ENCODE data around the gene C3orf80.
"Not testable (repeated sequence)": the region's sequence is repeated elsewhere in the genome, so short reads cannot be mapped to it uniquely, and the experiment has no call there.

The C3orf80 gene

DNA sequence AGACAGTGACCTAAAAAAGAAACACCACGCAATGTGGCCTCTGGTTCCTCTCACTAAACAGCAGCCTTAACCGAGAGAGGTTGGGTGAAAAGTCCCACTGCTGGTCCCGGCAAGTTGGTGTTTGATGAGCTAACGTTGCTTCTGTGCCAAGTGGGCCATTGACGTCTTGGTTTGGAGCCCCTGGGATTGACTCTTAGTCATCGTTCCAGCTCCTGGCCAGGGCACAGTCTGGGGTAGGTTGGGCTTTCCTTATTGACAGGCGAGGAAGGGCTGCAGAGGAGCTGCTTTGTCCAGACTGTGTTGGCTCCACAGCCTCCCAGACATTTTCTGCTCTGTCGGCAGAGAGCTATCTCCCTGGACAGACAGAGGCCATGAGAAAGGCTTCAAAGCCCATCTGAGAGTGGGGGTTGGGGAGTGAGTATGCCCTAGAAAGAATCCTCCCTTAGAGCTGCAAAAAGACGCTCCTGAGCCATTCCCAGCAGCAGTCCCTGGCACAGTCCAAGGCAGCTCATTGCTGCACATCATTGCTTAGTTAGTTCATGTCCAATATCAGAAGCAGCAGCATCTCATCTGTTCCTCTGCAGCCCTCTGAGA, 28.6 kb upstream of the C3orf80 start:
- H3K4me3 ChIP-seq (ENCODE audit: low read length), result no peak overlapping the region
- no peak for DNase-seq (ENCODE audit: low read depth)
- TF ChIP-seq, protein P1, sequence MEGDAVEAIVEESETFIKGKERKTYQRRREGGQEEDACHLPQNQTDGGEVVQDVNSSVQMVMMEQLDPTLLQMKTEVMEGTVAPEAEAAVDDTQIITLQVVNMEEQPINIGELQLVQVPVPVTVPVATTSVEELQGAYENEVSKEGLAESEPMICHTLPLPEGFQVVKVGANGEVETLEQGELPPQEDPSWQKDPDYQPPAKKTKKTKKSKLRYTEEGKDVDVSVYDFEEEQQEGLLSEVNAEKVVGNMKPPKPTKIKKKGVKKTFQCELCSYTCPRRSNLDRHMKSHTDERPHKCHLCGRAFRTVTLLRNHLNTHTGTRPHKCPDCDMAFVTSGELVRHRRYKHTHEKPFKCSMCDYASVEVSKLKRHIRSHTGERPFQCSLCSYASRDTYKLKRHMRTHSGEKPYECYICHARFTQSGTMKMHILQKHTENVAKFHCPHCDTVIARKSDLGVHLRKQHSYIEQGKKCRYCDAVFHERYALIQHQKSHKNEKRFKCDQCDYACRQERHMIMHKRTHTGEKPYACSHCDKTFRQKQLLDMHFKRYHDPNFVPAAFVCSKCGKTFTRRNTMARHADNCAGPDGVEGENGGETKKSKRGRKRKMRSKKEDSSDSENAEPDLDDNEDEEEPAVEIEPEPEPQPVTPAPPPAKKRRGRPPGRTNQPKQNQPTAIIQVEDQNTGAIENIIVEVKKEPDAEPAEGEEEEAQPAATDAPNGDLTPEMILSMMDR (conservative IDR thresholded peaks at IDR 0.05; ENCODE audit: low read length), result no peak

DNA sequence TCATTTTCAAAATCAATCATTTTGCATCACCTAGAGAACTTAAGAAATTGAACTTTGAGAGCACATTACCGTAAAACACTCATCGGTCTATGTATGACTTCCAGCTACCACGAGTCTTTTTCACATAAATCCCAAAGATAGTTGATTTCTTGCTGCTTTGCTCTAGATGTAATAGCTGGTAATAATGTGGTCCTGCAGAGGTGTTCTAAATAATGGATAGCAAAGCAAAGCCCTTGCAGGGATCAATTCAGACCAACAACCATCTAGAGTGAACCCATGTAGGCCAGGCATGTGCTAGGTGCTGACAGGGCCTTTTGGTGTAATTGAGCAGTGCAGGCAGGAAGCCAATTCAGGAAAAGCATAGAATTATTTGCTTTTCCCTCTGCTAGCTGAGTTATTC, 26.1 kb upstream of the C3orf80 start:
- no peak for DNase-seq (ENCODE audit: low read depth)
- no peak overlapping the region for H3K4me3 ChIP-seq (ENCODE audit: low read length)
- TF ChIP-seq, protein P1 (conservative IDR thresholded peaks at IDR 0.05; ENCODE audit: low read length), result no peak

DNA sequence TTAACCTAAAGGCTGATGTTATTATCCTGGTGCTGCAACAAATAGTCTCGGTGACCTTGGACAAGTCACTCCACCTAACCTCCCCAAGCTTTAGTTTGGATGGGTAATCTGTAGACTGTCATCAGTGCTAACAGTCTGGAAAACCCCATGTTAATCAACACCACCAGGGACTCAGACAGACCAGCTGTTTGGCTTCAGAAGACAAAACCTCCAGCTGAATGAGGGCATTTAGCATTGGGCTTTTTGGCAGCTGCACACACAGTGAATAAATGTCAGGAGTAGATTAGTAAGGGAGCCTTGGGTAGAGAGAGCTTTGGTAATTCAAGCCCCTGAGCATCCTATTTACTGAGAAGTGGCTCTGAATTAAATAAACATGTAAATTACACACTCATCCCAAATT, 24.9 kb upstream of the C3orf80 start:
- DNase-seq (ENCODE audit: low read depth), result no peak
- TF ChIP-seq, protein P1 (conservative IDR thresholded peaks at IDR 0.05; ENCODE audit: low read length), result no peak
- no peak overlapping the region for H3K4me3 ChIP-seq (ENCODE audit: low read length)

DNA sequence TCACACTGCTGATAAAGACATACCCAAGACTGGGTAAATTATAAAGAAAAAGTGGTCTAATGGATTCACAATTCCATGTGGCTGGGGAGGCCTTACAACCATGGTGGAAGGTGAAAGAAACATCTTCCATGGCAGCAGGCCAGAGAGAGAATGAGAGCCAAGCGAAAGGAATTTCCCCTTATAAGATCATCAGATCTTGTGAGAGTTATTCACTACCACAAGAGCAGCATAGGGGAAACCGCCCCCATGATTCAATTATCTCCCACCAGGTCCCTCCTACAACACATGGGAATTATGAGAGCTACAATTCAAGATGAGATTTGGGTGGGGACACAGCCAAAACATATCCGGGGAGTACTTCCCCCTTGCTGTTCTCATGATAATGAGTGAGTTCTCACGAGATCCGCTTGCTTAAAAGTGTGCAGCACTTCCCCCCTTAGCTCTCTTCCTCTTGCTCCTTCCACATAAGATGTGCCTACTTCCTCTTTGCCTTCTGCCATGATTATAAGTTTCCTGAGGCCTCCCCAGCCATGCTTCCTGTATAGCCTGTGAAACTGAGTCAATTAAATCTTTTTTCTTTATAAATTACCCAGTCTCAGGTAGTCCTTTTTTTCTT, 20.7 kb upstream of the C3orf80 start:
- DNase-seq (ENCODE audit: low read depth); H3K4me3 ChIP-seq (ENCODE audit: low read length): not testable (repeated sequence)

DNA sequence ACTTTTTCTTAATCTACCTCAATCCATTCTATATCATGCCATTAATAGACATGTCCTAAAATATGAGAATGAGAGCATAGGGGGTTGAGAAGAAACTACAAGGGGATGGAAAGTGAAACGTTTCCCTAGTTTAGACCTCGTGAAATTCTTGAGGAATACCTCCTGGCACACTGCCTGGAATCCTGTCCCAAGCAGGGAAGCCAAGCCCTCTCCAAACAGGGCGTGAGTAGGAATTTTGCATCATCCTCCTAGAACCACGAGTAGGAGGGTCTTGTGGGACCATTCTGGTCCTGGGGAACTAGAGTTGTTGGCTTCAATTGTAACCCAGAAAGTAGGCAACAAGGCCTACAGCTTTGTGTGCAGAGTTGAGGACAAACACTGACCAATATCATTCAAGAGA, 19.6 kb upstream of the C3orf80 start:
- H3K4me3 ChIP-seq (ENCODE audit: low read length), result no peak overlapping the region
- DNase-seq (ENCODE audit: low read depth), result no peak
- TF ChIP-seq, protein P1 (conservative IDR thresholded peaks at IDR 0.05; ENCODE audit: low read length), result no peak

DNA sequence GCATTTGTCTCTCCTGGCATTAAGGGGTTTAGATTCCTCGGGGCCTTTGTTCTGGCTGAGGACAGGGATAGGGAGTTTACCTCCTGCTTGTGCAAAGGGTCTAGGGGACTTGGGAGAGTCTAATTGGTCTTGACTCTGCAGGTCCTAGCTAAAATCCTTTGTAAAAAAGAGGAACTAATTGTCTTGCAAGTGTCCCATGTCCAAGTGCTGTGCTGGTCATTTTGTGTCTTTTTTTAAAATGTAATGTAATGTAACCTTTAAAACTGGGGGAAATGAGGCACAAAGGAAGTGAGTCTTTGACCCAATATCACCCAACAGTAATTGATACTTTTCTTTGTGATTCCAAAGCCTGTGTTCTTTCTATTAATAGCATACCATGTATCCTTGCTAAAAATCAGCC, 14.9 kb upstream of the C3orf80 start:
- TF ChIP-seq, protein P1 (conservative IDR thresholded peaks at IDR 0.05; ENCODE audit: low read length), result no peak
- H3K4me3 ChIP-seq (ENCODE audit: low read length), result no peak overlapping the region
- DNase-seq (ENCODE audit: low read depth), result no peak

DNA sequence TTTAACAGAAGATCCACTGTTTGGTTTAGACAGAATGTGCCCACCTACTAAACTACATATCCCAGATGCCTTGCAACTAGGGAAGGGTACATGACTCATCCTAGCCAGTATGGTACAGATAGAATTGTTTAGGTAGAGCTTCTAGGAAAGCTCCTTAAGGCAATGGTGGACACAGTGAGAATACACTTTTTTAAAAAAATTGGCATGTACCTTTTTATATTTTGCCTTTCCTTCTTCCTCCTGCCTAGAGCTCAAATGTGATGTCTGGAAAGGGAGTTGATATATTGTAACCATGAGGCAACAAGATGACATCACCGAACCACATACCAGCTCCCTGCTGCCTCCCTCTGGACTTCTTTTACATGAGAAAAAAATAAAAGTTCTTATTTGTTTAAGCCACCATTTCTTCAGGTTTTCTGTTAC, 14.4 kb upstream of the C3orf80 start:
- TF ChIP-seq, protein P1 (conservative IDR thresholded peaks at IDR 0.05; ENCODE audit: low read length), result peak; percentile 56
- H3K4me3 ChIP-seq (ENCODE audit: low read length), result no peak overlapping the region
- DNase-seq (ENCODE audit: low read depth), result peak; percentile 65
